GM21825 (cell line): ENCODE measurements around the gene ST6GALNAC4.
A peak's percentile ranks its signal among the peaks of the same experiment; 100 is the strongest.

Experiments used
- ATAC-seq: cut with Tn5 transposase; IDR thresholded peaks from one replicate; pipeline ENCODE4 v1.9.1; 2021; ENCODE audit warnings: mild to moderate bottlenecking, moderate library complexity; ENCODE audit not compliant: unreplicated experiment

The ST6GALNAC4 gene

GRCh38 chr9:127947841-127948710, 31.2 kb upstream of the ST6GALNAC4 start:
- no peak for ATAC-seq

GRCh38 chr9:127946728-127947127, 29.9 kb upstream of the ST6GALNAC4 start:
- no peak for ATAC-seq

GRCh38 chr9:127945942-127946341, 29.1 kb upstream of the ST6GALNAC4 start:
- no peak for ATAC-seq

GRCh38 chr9:127945338-127945737, 28.5 kb upstream of the ST6GALNAC4 start:
- no peak for ATAC-seq

- no peak for ATAC-seq
Observed at GRCh38 chr9:127944586-127945218, 27.9 kb upstream of the ST6GALNAC4 start.

GRCh38 chr9:127943731-127944144, 26.9 kb upstream of the ST6GALNAC4 start:
- ATAC-seq = peak; percentile 53

- ATAC-seq = no peak
Observed at GRCh38 chr9:127943011-127943662, 26.3 kb upstream of the ST6GALNAC4 start.

GRCh38 chr9:127942216-127943010, 25.6 kb upstream of the ST6GALNAC4 start:
- ATAC-seq = no peak

- no peak for ATAC-seq
Observed at GRCh38 chr9:127941961-127942215, 25.0 kb upstream of the ST6GALNAC4 start.

GRCh38 chr9:127941062-127941960, 24.5 kb upstream of the ST6GALNAC4 start:
- no peak for ATAC-seq

GRCh38 chr9:127940593-127940992, 23.8 kb upstream of the ST6GALNAC4 start:
- no peak for ATAC-seq

- no peak for ATAC-seq
Observed at GRCh38 chr9:127938298-127938690, 21.5 kb upstream of the ST6GALNAC4 start.

- ATAC-seq = peak; percentile 80
Observed at GRCh38 chr9:127937388-127938297, 20.8 kb upstream of the ST6GALNAC4 start, which contains the start of gene DPM2. TSS of gene DPM2 (minus strand) at chr9:127937854. CDS start at chr9:127937820, 34 bp downstream.

- ATAC-seq = no peak
Observed at GRCh38 chr9:127937056-127937387, 20.2 kb upstream of the ST6GALNAC4 start.

- no peak for ATAC-seq
Observed at GRCh38 chr9:127936347-127936852, 19.6 kb upstream of the ST6GALNAC4 start.

- no peak for ATAC-seq
Observed at GRCh38 chr9:127935765-127936221, 19.0 kb upstream of the ST6GALNAC4 start.

GRCh38 chr9:127934986-127935385, 18.1 kb upstream of the ST6GALNAC4 start:
- ATAC-seq = no peak

GRCh38 chr9:127934248-127934647, 17.4 kb upstream of the ST6GALNAC4 start:
- no peak for ATAC-seq
